ENCODE data around the gene LENG8.

LENG8 gene

Small RNA genes lying within 50 kb of the gene (small RNA-seq; reads per million reads assigned to genes)
- gene AC245884.3: 0 reads per million in 2 experiments

All from SK-N-DZ (cell line).